Psoas muscle (tissue), 8 donors: ENCODE data around the gene RABL6. TPM values are rescaled to one million over a fixed set of nuclear protein-coding genes. Genes with fewer than 3 reads are reported as not detected.
A peak's percentile ranks its signal among the peaks of the same experiment; 100 is the strongest.
"Not testable (repeated sequence)": the region's sequence is repeated elsewhere in the genome, so short reads cannot be mapped to it uniquely, and the experiment has no call there.

Source experiments
- ATAC-seq, 4 donors: fragments of 200-7000 bp; cut with Tn5 transposase; one replicate each; pipeline ENCODE4 v1.9.1; 2020; ENCODE audit warnings: moderate library complexity in 3 of 4, mild to moderate bottlenecking in 2 of 4
- DNase-seq, 2 donors: peaks; one replicate each; pipeline ENCODE4 v3.0.0-alpha.2; 2020
- H3K27ac ChIP-seq: fragments of 200-600 bp; one replicate; pipeline ENCODE4 v1.8.0; 2022
- H3K27me3 ChIP-seq, 3 donors: fragments of 200-600 bp in 1 of 3; one replicate each; pipeline versions ENCODE4 v1.6.1 to v1.8.0; 2013 to 2022; ENCODE audit warnings: low read length in 2 of 3, mild to moderate bottlenecking in 2 of 3, moderate library complexity in 1 of 3; ENCODE audit not compliant: insufficient read depth in 3 of 3
- H3K36me3 ChIP-seq, 2 donors: fragments of 200-600 bp in 1 of 2; one replicate each; pipeline versions ENCODE4 v1.6.1 to v1.8.0; 2013 to 2022; ENCODE audit warnings: low read depth in 1 of 2, mild to moderate bottlenecking in 1 of 2, moderate library complexity in 1 of 2; ENCODE audit not compliant: insufficient read depth in 1 of 2
- H3K4me1 ChIP-seq: fragments of 200-600 bp; one replicate; pipeline ENCODE4 v1.8.0; 2022
- H3K4me3 ChIP-seq: fragments of 200-600 bp; one replicate; pipeline ENCODE4 v1.8.0; 2022; ENCODE audit warnings: mild to moderate bottlenecking
- H3K9me3 ChIP-seq: fragments of 200-600 bp; one replicate; pipeline ENCODE4 v1.8.0; 2022
- WGBS, 3 donors: extraction: QIAGEN DNeasy Blood & Tissue Kit; methylation state at CpG; one replicate each; pipeline versions ENCODE4 v1.1.6 to v1.1.7; 2013; 5-methylcytosine and 5-hydroxymethylcytosine counted together
- intact Hi-C, 2 donors: fragments of 100-400 bp; cut with DNase I; formaldehyde crosslinking; loops; one replicate each; pipeline versions ENCODE4 v1.11.0 to v1.14.2; 2022
- polyA plus RNA-seq, 3 donors: library from polyadenylated mRNA; stranded (reverse); fragments of 200-250 nt; gene quantifications; one replicate each; pipeline ENCODE4 v1.2.3, GENCODE V29; 2013
- total RNA-seq, 4 donors: library from RNA; stranded (reverse); fragmentation: NEBNext Ultra II Directional in 2 of 4; extraction: Animal tissue kit (Norgen Biotek cat#: 25700) in 2 of 4; gene quantifications; one replicate each; pipeline versions ENCODE4 v1.2.1 to v1.2.4, GENCODE V29; 2021 to 2023
- TF ChIP-seq, protein P1 (sequence below): fragments of 200-600 bp; IDR thresholded peaks from one replicate; pipeline ENCODE4 v1.8.0; 2022; ENCODE audit warnings: antibody characterized with exemption
- donor health status: healthy with polysubstance abuse.
- donor health status: DM: no; HTN: no; CAD: no; lungs with moderate emphysema.
- donor health status: Bipolar disorder and iron deficiency.
- donor health status: healthy.
- donor health status: DM: yes; HTN: yes; CAD: no.
- donor health status: DM: no; HTN: no; CAD: no.
- donor health status: DM: no; HTN: no; CAD: no.
- donor health status: DM: yes; HTN: yes; CAD: no.

The RABL6 gene
- total and polyA plus RNA-seq, 7 donors: 73.0 to 90.5 (median 82.5) TPM

DNA sequence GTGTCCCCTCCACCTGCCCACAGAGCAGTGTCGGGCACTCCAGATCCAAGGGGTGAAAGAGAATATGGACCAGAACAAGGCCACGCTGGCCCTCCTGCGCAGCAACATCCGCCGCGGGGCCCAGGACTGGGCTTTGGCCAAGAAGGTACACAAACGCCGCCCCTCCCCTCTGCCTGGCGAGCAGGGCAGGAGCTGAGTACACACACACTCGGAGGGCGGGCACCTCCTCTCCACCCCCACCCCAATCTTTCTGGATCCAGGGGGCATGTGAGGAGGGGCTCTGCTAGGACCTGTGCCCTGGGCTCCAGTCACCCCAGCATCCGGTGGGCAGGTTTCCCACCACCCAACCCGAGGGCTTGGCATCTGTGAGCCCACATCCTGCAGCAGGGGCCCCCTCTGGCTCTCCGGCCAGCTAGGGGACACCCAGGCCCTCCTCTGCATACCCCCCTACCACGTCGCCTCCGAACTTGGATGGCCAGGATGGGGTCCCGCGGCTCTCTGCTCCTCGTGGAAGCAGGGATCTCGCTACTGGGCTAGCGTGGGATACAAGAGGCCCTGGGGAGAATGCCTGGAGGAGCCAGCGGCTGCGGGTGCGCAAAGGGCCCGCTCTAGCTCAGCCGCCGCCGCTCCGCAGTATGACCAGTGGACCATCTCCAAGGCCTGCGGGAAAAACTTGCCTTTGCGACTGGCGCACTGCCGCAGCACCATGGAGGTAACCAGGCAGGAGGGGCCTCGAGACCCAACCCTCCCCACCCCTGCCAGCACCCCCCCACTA is 8.5 kb upstream of the RABL6 start:
- Histone ChIP-seq H3K4me1 (peaks cover 9% of the 10 kb centered on the region), H3K27me3 (peaks cover 0 to 48% (median 7%) of the 10 kb centered on the region in 3 donors), H3K36me3 (peaks cover 0 to 3% of the 10 kb centered on the region in 2 donors), H3K27ac (no peak overlapping the region), H3K9me3 (no peaks in the 10 kb centered on the region), H3K4me3 (peak overlapping the region; percentile 49)
- intact Hi-C loops: no loop called here
- DNase-seq (no peak), ATAC-seq (peak; percentile 2 to 19 (median 4))
- WGBS, 3 donors: 21 to 28% (median 25%) methylated on average over 28 to 35 of the region's 35 CpGs
- TF ChIP-seq, protein P1, sequence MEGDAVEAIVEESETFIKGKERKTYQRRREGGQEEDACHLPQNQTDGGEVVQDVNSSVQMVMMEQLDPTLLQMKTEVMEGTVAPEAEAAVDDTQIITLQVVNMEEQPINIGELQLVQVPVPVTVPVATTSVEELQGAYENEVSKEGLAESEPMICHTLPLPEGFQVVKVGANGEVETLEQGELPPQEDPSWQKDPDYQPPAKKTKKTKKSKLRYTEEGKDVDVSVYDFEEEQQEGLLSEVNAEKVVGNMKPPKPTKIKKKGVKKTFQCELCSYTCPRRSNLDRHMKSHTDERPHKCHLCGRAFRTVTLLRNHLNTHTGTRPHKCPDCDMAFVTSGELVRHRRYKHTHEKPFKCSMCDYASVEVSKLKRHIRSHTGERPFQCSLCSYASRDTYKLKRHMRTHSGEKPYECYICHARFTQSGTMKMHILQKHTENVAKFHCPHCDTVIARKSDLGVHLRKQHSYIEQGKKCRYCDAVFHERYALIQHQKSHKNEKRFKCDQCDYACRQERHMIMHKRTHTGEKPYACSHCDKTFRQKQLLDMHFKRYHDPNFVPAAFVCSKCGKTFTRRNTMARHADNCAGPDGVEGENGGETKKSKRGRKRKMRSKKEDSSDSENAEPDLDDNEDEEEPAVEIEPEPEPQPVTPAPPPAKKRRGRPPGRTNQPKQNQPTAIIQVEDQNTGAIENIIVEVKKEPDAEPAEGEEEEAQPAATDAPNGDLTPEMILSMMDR: no peak

GRCh38 chr9:136799854-136800657 is 7.7 kb upstream of the RABL6 start:
- TF ChIP-seq, protein P1: no peak
- Histone ChIP-seq H3K27ac (no peak overlapping the region), H3K4me3 (peak overlapping the region; percentile 49), H3K36me3 (no peaks in the 10 kb centered on the region), H3K27me3 (peaks cover 0 to 48% (median 7%) of the 10 kb centered on the region in 3 donors), H3K4me1 (peaks cover 9% of the 10 kb centered on the region), H3K9me3 (no peaks in the 10 kb centered on the region)
- intact Hi-C loops: loop anchor here in 1 of 2 donors (2.0 kb wide), 1 partner anchor 39 kb away; no protein-coding TSS in a partner anchor
- DNase-seq (peak; percentile 69 to 80), ATAC-seq (peak; percentile 60 to 73 (median 66))
- 1% methylated on average over 59 to 63 of the region's 63 CpGs for WGBS, 3 donors

- H3K9me3 ChIP-seq: no peaks in the 10 kb centered on the region
- intact Hi-C loops: no loop called here
- H3K27me3 ChIP-seq: peaks cover 0 to 46% (median 7%) of the 10 kb centered on the region in 3 donors
- H3K27ac ChIP-seq: no peak overlapping the region
- no peaks in the 10 kb centered on the region for H3K36me3 ChIP-seq
- 66 to 88% (median 75%) methylated on average over 6 of the region's 6 CpGs for WGBS, 3 donors
- H3K4me1 ChIP-seq: peaks cover 22% of the 10 kb centered on the region
- no peak overlapping the region for H3K4me3 ChIP-seq
- DNase-seq (no peak), ATAC-seq (no peak)
- TF ChIP-seq, protein P1: no peak
Measured at GRCh38 chr9:136802321-136802720, 5.4 kb upstream of the RABL6 start.

DNA sequence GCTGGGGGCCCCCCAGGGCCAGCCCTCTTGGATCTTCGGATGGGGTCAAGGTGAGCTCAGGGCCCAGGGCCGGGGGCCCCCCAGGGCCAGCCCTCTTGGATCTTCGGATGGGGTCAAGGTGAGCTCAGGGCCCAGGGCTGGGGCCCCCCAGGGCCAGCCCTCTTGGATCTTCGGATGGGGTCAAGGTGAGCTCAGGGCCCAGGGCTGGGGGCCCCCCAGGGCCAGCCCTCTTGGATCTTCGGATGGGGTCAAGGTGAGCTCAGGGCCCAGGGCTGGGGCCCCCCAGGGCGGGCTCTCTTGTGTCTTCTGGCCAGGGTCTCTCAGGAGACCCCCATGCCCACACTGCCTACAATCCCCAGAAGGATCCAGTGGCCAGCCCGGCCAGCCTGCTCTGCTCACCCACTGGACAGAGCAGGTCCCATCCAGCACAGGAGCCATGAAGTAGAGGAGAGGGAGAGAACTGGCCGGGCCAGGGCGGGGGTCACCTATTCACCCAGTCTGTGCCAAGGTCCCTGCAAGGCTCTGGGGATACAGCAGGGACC is 4.7 kb upstream of the RABL6 start:
- H3K27ac ChIP-seq, H3K4me3 ChIP-seq, DNase-seq, intact Hi-C loops, H3K36me3 ChIP-seq, H3K9me3 ChIP-seq, ATAC-seq: not testable (repeated sequence)
- Histone ChIP-seq H3K27me3 (peaks cover 0 to 39% (median 7%) of the 10 kb centered on the region in 3 donors), H3K4me1 (peaks cover 22% of the 10 kb centered on the region)
- WGBS, 3 donors: 91 to 97% (median 93%) methylated on average over 5 to 8 of the region's 9 CpGs
